ENCODE data around the gene TSHZ1. TPM values are rescaled to one million over a fixed set of nuclear protein-coding genes. Genes with fewer than 3 reads are reported as not detected.

Gene TSHZ1
- total and polyA plus RNA-seq, 2 of the 8 experiments (the other 6 are each of a cell fraction or from before 2014, with no cell fraction given) = 0.03 to 0.32 TPM

GRCh38 chr18:75200071-75200470, 10.5 kb upstream of the TSHZ1 start:
- Histone ChIP-seq H4K91ac (replicated peaks; ENCODE audit: insufficient read length, low read length) (no peak overlapping the region), H3K79me2 (ENCODE audit: control insufficient read depth in 1 of 2, insufficient read depth in 2 of 2, low read length in 2 of 2) (no peaks in the 10 kb centered on the region), H4K5ac (ENCODE audit: insufficient read length, low read depth, low read length) (no peak overlapping the region), H3K27ac (ENCODE audit: low read depth, low read length) (no peak overlapping the region), H3K18ac (ENCODE audit: extremely low read depth, low read length) (no peak overlapping the region), H2AFZ (ENCODE audit: low read length) (no peak overlapping the region), H3K27me3 (replicated peaks in 1 of 4; ENCODE audit: control insufficient read depth in 3 of 4, extremely low read depth in 1 of 4, insufficient read depth in 3 of 4, low read length in 3 of 4) (peaks cover 18 to 36% (median 26%) of the 10 kb centered on the region in 4 experiments), H2AK5ac (ENCODE audit: low read depth, low read length) (0 out of 2 replicates have a peak overlapping the region, but pooled peaks have one; percentile 67), H2BK12ac (ENCODE audit: low read depth, low read length) (no peak overlapping the region), H2BK15ac (ENCODE audit: low read length) (no peak overlapping the region), H3K4me1 (replicated peaks in 1 of 4; ENCODE audit: control insufficient read depth in 3 of 4, insufficient read depth in 4 of 4, low read length in 3 of 4) (peaks cover 0 to 6% (median 4%) of the 10 kb centered on the region in 4 experiments; a peak in 4 of 7 replicates), H3K4ac (replicated peaks; ENCODE audit: insufficient read length, low read depth, low read length) (no peak overlapping the region), H4K8ac (ENCODE audit: extremely low read depth, insufficient read depth, low read length) (no peak overlapping the region), H2BK120ac (replicated peaks; ENCODE audit: low read depth, low read length) (no peak overlapping the region), H3K23me2 (ENCODE audit: low read depth, low read length) (peaks cover 6% of the 10 kb centered on the region; the same call in 1 of the 2 replicates), H4K20me1 (replicated peaks in 1 of 2; ENCODE audit: control insufficient read depth in 1 of 2, insufficient read depth in 2 of 2, low read length in 2 of 2) (peaks cover 3 to 7% of the 10 kb centered on the region in 2 experiments), H2BK5ac (ENCODE audit: low read depth, low read length) (no peak overlapping the region), H2BK20ac (ENCODE audit: low read length) (no peak overlapping the region), H3K9ac (replicated peaks in 1 of 4; ENCODE audit: extremely low read depth in 1 of 4, low read depth in 3 of 4, low read length in 3 of 4) (no peak overlapping the region), H3K56ac (replicated peaks; ENCODE audit: insufficient read length, low read depth, low read length) (no peak overlapping the region), H3K79me1 (ENCODE audit: low read depth, low read length) (no peaks in the 10 kb centered on the region), H3K4me3 (ENCODE audit: extremely low read depth in 1 of 4, insufficient read depth in 2 of 4, low read depth in 3 of 4, low read length in 4 of 4) (no peak overlapping the region), H3K4me2 (ENCODE audit: insufficient read depth in 1 of 2, low read depth in 2 of 2, low read length in 2 of 2) (no peak overlapping the region), H3K23ac (ENCODE audit: insufficient read length) (no peak overlapping the region), H3K14ac (ENCODE audit: insufficient read length) (no peak overlapping the region), H3K36me3 (ENCODE audit: control insufficient read depth in 2 of 4, insufficient read depth in 4 of 4, low read length in 3 of 4) (no peaks in the 10 kb centered on the region; a peak in 1 of 8 replicates), H3K9me3 (ENCODE audit: insufficient read depth in 2 of 2, low read depth in 1 of 2, low read length in 1 of 2) (no peaks in the 10 kb centered on the region)
- FAIRE-seq (no peak), DNase-seq (ENCODE audit: low read depth in 1 of 2, low spot score in 2 of 2) (no peak)
- POLR2A ChIA-PET (ENCODE audit: partially characterized antibody) = no interaction called here
- CTCF ChIA-PET (ENCODE audit: partially characterized antibody) = interaction anchor here (1.0 kb wide), 1 partner anchor 10 kb away, joined by 3 read pairs; no protein-coding TSS in a partner anchor
- 94% methylated on average over 13 of the region's 13 CpGs; no CpG with 5 or more reads in 1 of the 2 experiments for WGBS, 2 experiments (ENCODE audit: extremely low coverage in 1 of 2, insufficient coverage in 1 of 2, insufficient read length in 1 of 2, insufficient replicate concordance in 2 of 2, low coverage in 1 of 2, low lambda C conversion rate in 2 of 2, missing lambda C conversion rate in 1 of 2)
- no peak for TF ChIP-seq YY1 (IDR thresholded peaks at IDR 0.05; ENCODE audit: low read depth, low read length)
- no peak for TF ChIP-seq KDM5A (IDR thresholded peaks at IDR 0.05; ENCODE audit: low read length)
- TF ChIP-seq FOSL1 (IDR thresholded peaks at IDR 0.05; ENCODE audit: insufficient read depth, low read depth, low read length) = no peak
- TF ChIP-seq EP300 (IDR thresholded peaks at IDR 0.05; ENCODE audit: borderline replicate concordance in 1 of 2, low read depth in 2 of 2, low read length in 2 of 2) = no peak
- TF ChIP-seq USF2 (IDR thresholded peaks at IDR 0.05; ENCODE audit: low read length) = no peak
- TF ChIP-seq JUN (IDR thresholded peaks at IDR 0.05; ENCODE audit: low read depth, low read length) = no peak
- no peak for TF ChIP-seq RFX5 (IDR thresholded peaks at IDR 0.05; ENCODE audit: borderline replicate concordance, low read depth, low read length)
- no peak for TF ChIP-seq GABPA (IDR thresholded peaks at IDR 0.05; ENCODE audit: borderline replicate concordance, insufficient read depth, low read length)
- TF ChIP-seq CHD1 (IDR thresholded peaks at IDR 0.05; ENCODE audit: low read depth, low read length) = no peak
- no peak for TF ChIP-seq POLR2AphosphoS5 (IDR thresholded peaks at IDR 0.05; ENCODE audit: low read depth, low read length)
- no peak for TF ChIP-seq TAF7 (optimal IDR thresholded peaks at IDR 0.05; ENCODE audit: borderline replicate concordance, low read depth, low read length)
- TF ChIP-seq CEBPB (IDR thresholded peaks at IDR 0.05; ENCODE audit: low read depth, low read length) = no peak
